ENCODE data around the gene TAPBPL.
"Not testable (repeated sequence)": the region's sequence is repeated elsewhere in the genome, so short reads cannot be mapped to it uniquely, and the experiment has no call there.

DNA sequence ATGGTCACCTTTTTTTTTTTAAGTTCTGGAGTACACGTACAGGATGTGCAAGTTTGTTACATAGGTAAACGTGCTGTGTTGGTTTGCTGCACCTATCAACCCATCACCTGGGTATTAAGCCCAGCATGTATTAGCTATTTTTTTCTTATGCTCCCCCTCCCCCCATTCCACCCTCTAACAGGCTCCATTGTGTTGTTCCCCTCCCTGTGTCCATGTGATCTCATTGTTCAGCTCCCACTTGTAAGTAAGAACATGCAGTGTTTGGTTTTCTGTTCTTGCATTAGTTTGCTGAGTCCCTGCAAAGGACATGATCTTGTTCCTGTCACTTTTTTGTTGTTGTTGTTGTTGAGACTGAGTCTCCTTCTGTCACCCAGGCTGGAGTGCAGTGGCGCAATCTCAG is 45.4 kb downstream of the TAPBPL start:
- TF ChIP-seq POLR2A (IDR thresholded peaks at IDR 0.05; ENCODE audit: low read length); GATA1 (IDR thresholded peaks at IDR 0.05; ENCODE audit: low read depth, low read length): not testable (repeated sequence)
